Parathyroid adenoma (tissue), 2 donors: ENCODE results near the gene AJAP1.

ENCODE experiments used
- H2AFZ ChIP-seq: fragments of 300-600 bp; sonication (generic); one replicate; pipeline ENCODE4 v1.7.0; 2017; ENCODE audit warnings: antibody characterized with exemption, mild to moderate bottlenecking
- H3K27ac ChIP-seq: fragments of 300-600 bp; sonication (generic); one replicate; pipeline ENCODE4 v1.7.0; 2017
- H3K27me3 ChIP-seq: fragments of 300-600 bp; sonication (generic); one replicate; pipeline ENCODE4 v1.7.0; 2017; ENCODE audit warnings: low read length; ENCODE audit not compliant: control insufficient read depth, insufficient read depth
- H3K36me3 ChIP-seq: fragments of 300-600 bp; sonication (generic); one replicate; pipeline ENCODE4 v1.7.0; 2017; ENCODE audit warnings: low read length; ENCODE audit not compliant: control insufficient read depth, insufficient read depth
- H3K4me1 ChIP-seq: fragments of 300-600 bp; sonication (generic); one replicate; pipeline ENCODE4 v1.7.0; 2017; ENCODE audit warnings: control low read depth
- H3K4me2 ChIP-seq: fragments of 300-600 bp; sonication (generic); one replicate; pipeline ENCODE4 v1.7.0; 2017; ENCODE audit warnings: low read length
- H3K4me3 ChIP-seq: fragments of 300-600 bp; sonication (generic); one replicate; pipeline ENCODE4 v1.7.0; 2017; ENCODE audit warnings: low read depth, low read length
- H3K79me2 ChIP-seq: fragments of 300-600 bp; sonication (generic); one replicate; pipeline ENCODE4 v1.7.0; 2017; ENCODE audit warnings: control low read depth
- H3K9ac ChIP-seq: fragments of 300-600 bp; sonication (generic); one replicate; pipeline ENCODE4 v1.7.0; 2017; ENCODE audit warnings: mild to moderate bottlenecking
- H3K9me3 ChIP-seq: fragments of 300-600 bp; sonication (generic); one replicate; pipeline ENCODE4 v1.7.0; 2017; ENCODE audit warnings: low read length; ENCODE audit not compliant: control insufficient read depth
- CTCF ChIP-seq: fragments of 300-600 bp; sonication (generic); IDR thresholded peaks from one replicate; pipeline ENCODE4 v1.7.0; 2017; ENCODE audit warnings: antibody characterized with exemption, mild to moderate bottlenecking
- donor health status: primary hyperparathyroidism.

The AJAP1 gene

GRCh38 chr1:4756851-4757580, 102.6 kb downstream of the AJAP1 start:
- no peak overlapping the region for H3K4me3 ChIP-seq
- no peaks in the 10 kb centered on the region for H3K36me3 ChIP-seq
- no peak overlapping the region for H2AFZ ChIP-seq
- H3K27me3 ChIP-seq, result no peaks in the 10 kb centered on the region
- no peak overlapping the region for H3K27ac ChIP-seq
- no peaks in the 10 kb centered on the region for H3K4me1 ChIP-seq
- H3K9me3 ChIP-seq, result no peaks in the 10 kb centered on the region
- no peak overlapping the region for H3K4me2 ChIP-seq
- TF ChIP-seq CTCF, result no peak
- H3K9ac ChIP-seq, result no peak overlapping the region
- no peaks in the 10 kb centered on the region for H3K79me2 ChIP-seq

GRCh38 chr1:4759671-4760070, 105.3 kb downstream of the AJAP1 start:
- Histone ChIP-seq H3K4me3 (no peak overlapping the region), H3K79me2 (no peaks in the 10 kb centered on the region), H3K9me3 (no peaks in the 10 kb centered on the region), H2AFZ (no peak overlapping the region), H3K9ac (no peak overlapping the region), H3K27ac (no peak overlapping the region), H3K27me3 (no peaks in the 10 kb centered on the region), H3K36me3 (no peaks in the 10 kb centered on the region), H3K4me1 (no peaks in the 10 kb centered on the region), H3K4me2 (no peak overlapping the region)
- TF ChIP-seq CTCF, result no peak

GRCh38 chr1:4760088-4760487, 105.7 kb downstream of the AJAP1 start:
- Histone ChIP-seq H3K4me2 (no peak overlapping the region), H2AFZ (no peak overlapping the region), H3K27ac (no peak overlapping the region), H3K27me3 (no peaks in the 10 kb centered on the region), H3K36me3 (no peaks in the 10 kb centered on the region), H3K9ac (no peak overlapping the region), H3K4me3 (no peak overlapping the region), H3K79me2 (no peaks in the 10 kb centered on the region), H3K9me3 (no peaks in the 10 kb centered on the region), H3K4me1 (no peaks in the 10 kb centered on the region)
- no peak for TF ChIP-seq CTCF

DNA sequence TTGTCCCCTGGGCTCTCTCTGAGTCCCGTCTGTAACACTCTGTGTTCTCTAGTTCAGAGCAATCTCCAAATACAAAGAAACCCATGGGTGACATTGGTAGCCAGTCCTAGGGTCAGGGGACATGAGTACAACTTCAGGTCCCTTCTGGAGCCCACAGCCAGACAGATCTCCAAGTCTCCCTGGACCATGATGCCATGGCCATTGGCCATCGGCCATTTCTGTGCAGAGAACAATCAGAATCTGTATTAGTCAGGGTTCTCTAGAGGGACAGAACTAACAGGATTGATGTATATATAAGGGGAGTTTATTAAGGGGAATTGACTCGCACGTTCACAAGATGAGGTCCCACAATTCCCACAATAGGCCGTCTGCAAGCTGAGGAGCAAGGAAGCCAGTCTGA, 106.9 kb downstream of the AJAP1 start:
- H2AFZ ChIP-seq, result no peak overlapping the region
- no peaks in the 10 kb centered on the region for H3K79me2 ChIP-seq
- no peaks in the 10 kb centered on the region for H3K9me3 ChIP-seq
- H3K27ac ChIP-seq, result no peak overlapping the region
- no peaks in the 10 kb centered on the region for H3K27me3 ChIP-seq
- no peaks in the 10 kb centered on the region for H3K4me1 ChIP-seq
- H3K36me3 ChIP-seq, result no peaks in the 10 kb centered on the region
- H3K4me2 ChIP-seq, result no peak overlapping the region
- H3K4me3 ChIP-seq, result no peak overlapping the region
- H3K9ac ChIP-seq, result no peak overlapping the region
- no peak for TF ChIP-seq CTCF

GRCh38 chr1:4762146-4762545, 107.7 kb downstream of the AJAP1 start:
- H2AFZ ChIP-seq, result no peak overlapping the region
- no peak overlapping the region for H3K4me3 ChIP-seq
- TF ChIP-seq CTCF, result no peak
- no peak overlapping the region for H3K9ac ChIP-seq
- H3K27me3 ChIP-seq, result no peaks in the 10 kb centered on the region
- no peaks in the 10 kb centered on the region for H3K79me2 ChIP-seq
- no peaks in the 10 kb centered on the region for H3K9me3 ChIP-seq
- H3K27ac ChIP-seq, result no peak overlapping the region
- H3K36me3 ChIP-seq, result no peaks in the 10 kb centered on the region
- H3K4me2 ChIP-seq, result no peak overlapping the region
- H3K4me1 ChIP-seq, result no peaks in the 10 kb centered on the region
